CD4-positive, alpha-beta T cell treated with Interleukin-17A for 4 hours (primary cell): ENCODE data around the gene KDM4B.
A peak's percentile ranks its signal among the peaks of the same experiment; 100 is the strongest.
"Not testable (repeated sequence)": the region's sequence is repeated elsewhere in the genome, so short reads cannot be mapped to it uniquely, and the experiment has no call there.

ENCODE experiments used
- DNase-seq: peaks from one replicate; pipeline ENCODE4 v3.0.0-alpha.2; 2020; ENCODE audit warnings: mixed read lengths

Gene KDM4B

GRCh38 chr19:4968462-4969291 lies at the start of gene KDM4B:
TSS of gene KDM4B (plus strand) at chr19:4969113. CDS start at chr19:5032891, 63,778 bp downstream.
- peak; percentile 99 for DNase-seq

GRCh38 chr19:4922530-4923275 lies 46.2 kb upstream of the KDM4B start:
- DNase-seq, result no peak

GRCh38 chr19:4923276-4923747 lies 45.6 kb upstream of the KDM4B start:
- DNase-seq, result no peak

GRCh38 chr19:4929186-4929585 lies 39.7 kb upstream of the KDM4B start:
- no peak for DNase-seq

GRCh38 chr19:4930664-4931063 lies 38.2 kb upstream of the KDM4B start:
- DNase-seq, result no peak

GRCh38 chr19:4932711-4933110 lies 36.2 kb upstream of the KDM4B start:
- DNase-seq, result no peak

GRCh38 chr19:4933528-4933927 lies 35.4 kb upstream of the KDM4B start:
- no peak for DNase-seq

GRCh38 chr19:4935444-4935843 lies 33.5 kb upstream of the KDM4B start:
- no peak for DNase-seq

- no peak for DNase-seq
These were observed 31.9 kb upstream of the KDM4B start for GRCh38 chr19:4937060-4937459.

GRCh38 chr19:4938461-4938860 lies 30.5 kb upstream of the KDM4B start:
- DNase-seq, result not testable (repeated sequence)

- no peak for DNase-seq
These were observed 29.4 kb upstream of the KDM4B start for GRCh38 chr19:4939466-4939865.

- not testable (repeated sequence) for DNase-seq
These were observed 27.2 kb upstream of the KDM4B start for GRCh38 chr19:4941638-4942169.

GRCh38 chr19:4950650-4951049 lies 18.3 kb upstream of the KDM4B start:
- DNase-seq, result not testable (repeated sequence)

- DNase-seq, result no peak
These were observed 17.3 kb upstream of the KDM4B start for GRCh38 chr19:4951656-4952055.

GRCh38 chr19:4952945-4953344 lies 16.0 kb upstream of the KDM4B start:
- no peak for DNase-seq

GRCh38 chr19:4954320-4955149 lies 14.4 kb upstream of the KDM4B start:
- DNase-seq, result not testable (repeated sequence)

GRCh38 chr19:4955274-4955673 lies 13.6 kb upstream of the KDM4B start:
- no peak for DNase-seq

GRCh38 chr19:4957981-4958380 lies 10.9 kb upstream of the KDM4B start:
- no peak for DNase-seq

GRCh38 chr19:4962085-4962619 lies 6.8 kb upstream of the KDM4B start:
- no peak for DNase-seq

- no peak for DNase-seq
These were observed 3.9 kb upstream of the KDM4B start for GRCh38 chr19:4965061-4965460.

GRCh38 chr19:4966591-4966990 lies 2.3 kb upstream of the KDM4B start:
- DNase-seq, result no peak

- DNase-seq, result no peak
These were observed 1.0 kb upstream of the KDM4B start for GRCh38 chr19:4967738-4968461.
